NB4 (cell line): ENCODE measurements around the gene APMAP.

Source experiments
- DNase-seq: peaks from one replicate; pipeline ENCODE4 v3.0.0; 2010; ENCODE audit warnings: low read depth
- H3K4me3 ChIP-seq: one replicate; pipeline ENCODE4 v1.5.1; 2011; ENCODE audit warnings: mild to moderate bottlenecking, low read depth, low read length, moderate library complexity
- CTCF ChIP-seq: IDR thresholded peaks from one replicate; pipeline ENCODE4 v1.5.1; 2012; ENCODE audit warnings: low read depth, low read length
- MAX ChIP-seq: IDR thresholded peaks from 2 replicates; pipeline ENCODE4 v1.6.1; 2011; ENCODE audit warnings: low read depth, low read length
- MYC ChIP-seq: IDR thresholded peaks from 2 replicates; pipeline ENCODE4 v1.6.1; 2011; ENCODE audit warnings: low read depth, low read length
- POLR2A ChIP-seq: IDR thresholded peaks from 2 replicates; pipeline ENCODE4 v1.6.1; 2011; ENCODE audit warnings: mild to moderate bottlenecking; ENCODE audit not compliant: insufficient read length; ENCODE audit errors: extremely low read depth

The APMAP gene

GRCh38 chr20:24994470-24995368 is 2.2 kb upstream of the APMAP start:
- peak; percentile 80 for DNase-seq
- TF ChIP-seq MAX (no peak), POLR2A (no peak), MYC (0 out of 2 replicates have a peak, but pooled peaks have one; percentile 9), CTCF (peak; percentile 90)
- no peak overlapping the region for H3K4me3 ChIP-seq

- TF ChIP-seq CTCF (no peak), MYC (no peak), MAX (no peak), POLR2A (no peak)
- H3K4me3 ChIP-seq: no peak overlapping the region
- no peak for DNase-seq
These were observed 1.6 kb upstream of the APMAP start for GRCh38 chr20:24994186-24994465.

GRCh38 chr20:24993337-24994185 is 1.0 kb upstream of the APMAP start:
- TF ChIP-seq MAX (no peak), MYC (peak; percentile 5; the same call in 1 of the 2 replicates)
- DNase-seq: peak; percentile 32
- H3K4me3 ChIP-seq: peak overlapping the region; percentile 88

GRCh38 chr20:24991897-24992486 is 559 bp downstream of the APMAP start:
- TF ChIP-seq MAX: no peak
- no peak for TF ChIP-seq POLR2A
- no peak for TF ChIP-seq CTCF
- TF ChIP-seq MYC: no peak
- peak overlapping the region; percentile 88 for H3K4me3 ChIP-seq
- peak; percentile 50 for DNase-seq

- peak overlapping the region; percentile 88 for H3K4me3 ChIP-seq
- no peak for DNase-seq
- TF ChIP-seq MAX (no peak), MYC (no peak), CTCF (no peak), POLR2A (no peak)
These were observed 1.7 kb downstream of the APMAP start for GRCh38 chr20:24990810-24991252.
